HG03280 (cell line): ENCODE measurements around the gene KLHL30.

Experiments
- ATAC-seq: cut with Tn5 transposase; IDR thresholded peaks from one replicate; pipeline ENCODE4 v1.9.1; 2021; ENCODE audit warnings: mild to moderate bottlenecking, moderate library complexity; ENCODE audit not compliant: unreplicated experiment

Gene KLHL30

GRCh38 chr2:238173692-238174091, 35.2 kb downstream of the KLHL30 start:
- ATAC-seq: no peak

- no peak for ATAC-seq
Measured at GRCh38 chr2:238174291-238174690, 35.8 kb downstream of the KLHL30 start.

DNA sequence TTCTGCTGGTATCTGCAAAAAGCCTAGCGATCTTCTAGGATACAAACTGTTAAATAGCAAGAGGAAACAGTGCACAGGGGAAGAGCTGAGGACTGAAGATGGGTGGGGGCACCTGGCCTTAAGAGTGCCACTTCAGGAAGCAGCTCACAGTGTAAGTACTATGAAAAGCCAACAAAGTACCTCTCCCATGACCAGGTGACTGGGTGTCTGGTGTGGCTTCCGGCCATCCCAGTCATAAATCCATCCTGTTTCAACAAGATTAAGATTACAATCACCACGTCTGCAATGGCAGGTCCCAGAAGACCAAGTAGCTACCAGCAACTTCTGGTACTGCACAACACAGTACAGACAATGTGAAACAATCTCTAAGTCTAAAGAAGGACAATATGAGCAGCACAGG, 36.2 kb downstream of the KLHL30 start:
- ATAC-seq: no peak

DNA sequence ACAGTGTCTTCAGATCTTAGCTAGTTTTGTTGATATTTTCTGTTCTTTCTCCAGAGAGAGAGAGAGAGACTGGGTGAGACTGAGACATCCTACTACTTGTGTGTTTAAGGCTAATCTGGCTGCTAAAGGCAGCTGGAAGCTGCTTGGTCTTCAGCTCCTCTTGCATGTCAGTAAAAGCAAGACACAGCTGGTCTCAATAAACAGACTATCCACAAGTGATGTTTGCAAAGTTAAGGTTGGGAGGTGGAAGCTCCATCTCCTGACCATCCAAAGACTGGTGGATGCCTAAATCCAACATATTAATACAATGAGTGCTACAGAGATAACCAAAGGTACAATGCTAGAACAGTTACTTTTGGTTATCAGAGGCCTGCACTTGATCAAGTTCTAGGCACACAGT, 38.1 kb downstream of the KLHL30 start:
- no peak for ATAC-seq

GRCh38 chr2:238180554-238180953, 42.1 kb downstream of the KLHL30 start:
- ATAC-seq: no peak

DNA sequence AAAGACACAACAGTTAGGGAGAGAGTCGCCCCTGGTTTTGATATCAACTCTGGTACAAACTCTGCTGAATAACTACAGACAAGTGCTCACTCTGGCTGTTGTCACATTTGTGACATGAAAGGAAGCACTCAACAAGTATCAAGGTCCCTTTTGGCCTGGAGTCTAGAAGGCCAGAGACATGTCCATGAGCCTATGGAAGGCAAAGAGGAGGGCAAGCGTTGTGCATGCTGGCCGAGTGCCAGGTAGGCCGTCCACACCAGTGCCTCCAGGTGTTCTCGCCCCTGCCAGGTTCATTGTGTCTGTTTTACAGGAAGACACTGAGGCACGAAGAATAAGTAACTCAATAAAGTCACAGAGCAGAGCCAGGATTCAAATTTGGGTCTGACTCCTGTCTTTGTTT, 43.9 kb downstream of the KLHL30 start:
- ATAC-seq: no peak

- no peak for ATAC-seq
Measured at GRCh38 chr2:238183821-238184220, 45.4 kb downstream of the KLHL30 start.

DNA sequence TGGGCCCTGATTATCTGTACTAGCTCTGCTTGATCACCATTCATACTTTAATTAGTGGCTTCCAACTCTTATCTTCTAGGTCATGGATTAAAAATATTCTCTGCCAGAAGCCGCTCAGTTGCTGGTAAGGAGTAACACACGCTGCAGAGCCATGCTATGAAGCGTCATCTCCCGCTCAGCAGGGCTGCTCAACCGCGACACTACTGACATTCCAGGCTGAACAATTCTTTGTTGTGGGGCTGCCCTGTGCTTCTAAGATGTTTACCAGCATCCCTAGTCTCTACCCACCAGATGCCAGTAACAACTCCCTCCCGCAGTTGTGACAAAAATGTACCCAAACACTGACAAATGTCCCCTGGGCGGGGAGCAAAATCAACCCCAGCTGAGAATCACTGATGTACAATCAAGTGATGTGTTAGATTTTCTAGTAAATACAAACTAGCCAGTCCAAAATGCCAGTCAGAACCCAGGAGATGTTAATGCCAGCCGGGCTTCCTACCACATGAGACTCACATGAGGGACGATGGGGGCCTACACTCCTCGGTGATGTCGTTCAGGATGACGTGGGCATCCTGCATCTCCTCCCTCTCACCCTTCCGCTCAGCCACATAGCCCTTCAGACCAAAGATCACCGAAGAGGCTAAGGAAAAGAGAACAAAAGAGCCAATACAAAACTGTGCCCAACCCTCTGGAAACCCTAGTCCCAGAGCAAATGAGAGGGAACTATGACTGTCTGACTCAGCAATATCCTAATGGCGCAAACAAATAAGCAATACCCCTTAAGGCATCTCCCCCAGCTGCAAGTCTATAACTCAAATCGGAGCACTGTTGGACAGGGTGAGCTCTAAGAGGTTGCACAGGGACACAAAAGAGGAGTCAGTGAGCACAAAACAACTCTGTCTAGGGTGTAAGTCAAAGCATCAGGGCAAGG, 49.4 kb downstream of the KLHL30 start:
- ATAC-seq: no peak

- ATAC-seq: no peak
Measured at GRCh38 chr2:238190445-238190844, 52.0 kb downstream of the KLHL30 start.
